ENCODE measurements around the gene INSIG2. TPM values are rescaled to one million over a fixed set of nuclear protein-coding genes. Genes with fewer than 3 reads are reported as not detected.

INSIG2 gene
- total and polyA plus RNA-seq, 12 donors, result 5.1 to 18.2 (median 9.5) TPM

- H3K4me1 ChIP-seq (replicated peaks in 1 of 2), result no peaks in the 10 kb centered on the region
- DNase-seq, result no peak
- TF ChIP-seq CTCF (IDR thresholded peaks at IDR 0.05) (no peak), POLR2A (IDR thresholded peaks at IDR 0.05) (no peak)
- intact Hi-C loops (cut with DNase I), result no loop called here
- no peaks in the 10 kb centered on the region for H3K27me3 ChIP-seq
- H3K27ac ChIP-seq, result no peak overlapping the region
- no peaks in the 10 kb centered on the region for H3K9me3 ChIP-seq (replicated peaks in 1 of 3)
- H3K36me3 ChIP-seq (replicated peaks in 1 of 2), result no peaks in the 10 kb centered on the region
- no peak overlapping the region for H3K4me3 ChIP-seq
These were observed 62.0 kb downstream of the INSIG2 start for GRCh38 chr2:118150294-118150693.

GRCh38 chr2:118151831-118152230, 63.6 kb downstream of the INSIG2 start:
- no peaks in the 10 kb centered on the region for H3K36me3 ChIP-seq (replicated peaks in 1 of 2)
- intact Hi-C loops (cut with DNase I), result no loop called here
- no peak overlapping the region for H3K4me3 ChIP-seq
- H3K9me3 ChIP-seq (replicated peaks in 1 of 3), result no peaks in the 10 kb centered on the region
- TF ChIP-seq CTCF (IDR thresholded peaks at IDR 0.05) (no peak), POLR2A (IDR thresholded peaks at IDR 0.05) (no peak)
- WGBS, 4 donors, result 89 to 100% (median 96%) methylated on average over 1 of the region's 1 CpG
- DNase-seq, result no peak
- no peaks in the 10 kb centered on the region for H3K27me3 ChIP-seq
- no peak overlapping the region for H3K27ac ChIP-seq
- H3K4me1 ChIP-seq (replicated peaks in 1 of 2), result no peaks in the 10 kb centered on the region

- DNase-seq, result no peak
- TF ChIP-seq CTCF (IDR thresholded peaks at IDR 0.05) (no peak), POLR2A (IDR thresholded peaks at IDR 0.05) (no peak)
- intact Hi-C loops (cut with DNase I), result no loop called here
- Histone ChIP-seq H3K36me3 (replicated peaks in 1 of 2) (no peaks in the 10 kb centered on the region), H3K4me1 (replicated peaks in 1 of 2) (no peaks in the 10 kb centered on the region), H3K9me3 (replicated peaks in 1 of 3) (peaks cover 0 to 14% (median 0%) of the 10 kb centered on the region in 3 donors), H3K27me3 (no peaks in the 10 kb centered on the region), H3K27ac (no peak overlapping the region), H3K4me3 (no peak overlapping the region)
- WGBS, 4 donors, result 54 to 79% (median 61%) methylated on average over 4 of the region's 4 CpGs
These were observed 65.2 kb downstream of the INSIG2 start for GRCh38 chr2:118153433-118153832.

- no peak for TF ChIP-seq CTCF (IDR thresholded peaks at IDR 0.05)
- no peak for TF ChIP-seq POLR2A (IDR thresholded peaks at IDR 0.05)
- H3K4me3 ChIP-seq, result no peak overlapping the region
- intact Hi-C loops (cut with DNase I), result no loop called here
These were observed 65.9 kb downstream of the INSIG2 start for GRCh38 chr2:118154176-118154575.

More at GRCh38 chr2:118154176-118154575, 65.9 kb downstream of the INSIG2 start:
- H3K27me3 ChIP-seq, result no peaks in the 10 kb centered on the region
- no peak overlapping the region for H3K27ac ChIP-seq
- WGBS, 4 donors, result 92 to 94% (median 93%) methylated on average over 2 of the region's 2 CpGs
- H3K9me3 ChIP-seq (replicated peaks in 1 of 3), result peaks cover 0 to 14% (median 0%) of the 10 kb centered on the region in 3 donors
- no peaks in the 10 kb centered on the region for H3K36me3 ChIP-seq (replicated peaks in 1 of 2)
- H3K4me1 ChIP-seq (replicated peaks in 1 of 2), result no peaks in the 10 kb centered on the region
- no peak for DNase-seq

Other genes starting within 250 kb of the INSIG2 start
- 10 to 100 TPM; 20.4 to 50.6 (median 34.8) TPM for gene CCDC93, start 74.4 kb upstream of the INSIG2 start, total RNA-seq
- gene CCDC93, start 74.4 kb upstream of the INSIG2 start, polyA plus RNA-seq, result 10 to 100 TPM; 10.9 to 32.4 (median 14.4) TPM

Data from adrenal gland (tissue), 12 donors.